Neural cell (in vitro differentiated cells): ENCODE measurements around the gene NRG2. TPM values are rescaled to one million over a fixed set of nuclear protein-coding genes. Genes with fewer than 3 reads are reported as not detected.

Experiments
- H2AFZ ChIP-seq: fragments of 200-600, 300-800 bp; sonication (generic), shearing (Covaris generic); 2 replicates; pipeline ENCODE4 v1.6.0; 2014; ENCODE audit warnings: low read depth, mild to moderate bottlenecking, antibody characterized with exemption, low read length, moderate library complexity
- H3F3A ChIP-seq: fragments of 200-600 bp; shearing (Covaris generic); 2 replicates; pipeline ENCODE4 v1.6.1; 2016; ENCODE audit warnings: mild to moderate bottlenecking, moderate library complexity, mixed read lengths, antibody characterized with exemption, low read length; ENCODE audit not compliant: insufficient read depth, poor library complexity, severe bottlenecking
- H3K27ac ChIP-seq: fragments of 200-600, 300-800 bp; sonication (generic), shearing (Covaris generic); 2 replicates; pipeline ENCODE4 v1.5.1; 2014; ENCODE audit warnings: mild to moderate bottlenecking, low read length, moderate library complexity
- H3K27me3 ChIP-seq: fragments of 300-800, 200-600 bp; sonication (generic), shearing (Covaris generic); 2 replicates; pipeline ENCODE4 v1.6.0; 2014; ENCODE audit warnings: mild to moderate bottlenecking, low read depth, low read length, moderate library complexity; ENCODE audit not compliant: insufficient read depth
- H3K36me3 ChIP-seq: fragments of 300-800, 200-600 bp; sonication (generic), shearing (Covaris generic); 2 replicates; pipeline ENCODE4 v1.5.1; 2014; ENCODE audit warnings: mild to moderate bottlenecking, antibody characterized with exemption, low read length, moderate library complexity; ENCODE audit not compliant: insufficient read depth
- H3K4me2 ChIP-seq: fragments of 300-800, 200-600 bp; sonication (generic), shearing (Covaris generic); 2 replicates; pipeline ENCODE4 v1.6.0; 2014; ENCODE audit warnings: mild to moderate bottlenecking, low read length
- H3K4me3 ChIP-seq: fragments of 300-800, 200-600 bp; sonication (generic), shearing (Covaris generic); 2 replicates; pipeline ENCODE4 v1.5.1; 2014; ENCODE audit warnings: mild to moderate bottlenecking, low read length, moderate library complexity
- H3K79me2 ChIP-seq: fragments of 200-600 bp; shearing (Covaris generic); replicated peaks from 2 replicates; pipeline ENCODE4 v1.6.0; 2014; ENCODE audit warnings: mild to moderate bottlenecking, low read length, moderate library complexity; ENCODE audit not compliant: insufficient read depth
- H3K9ac ChIP-seq: fragments of 300-800, 200-600 bp; sonication (generic), shearing (Covaris generic); 2 replicates; pipeline ENCODE4 v1.6.1; 2016; ENCODE audit warnings: mild to moderate bottlenecking, low read length, mixed read lengths
- H3K9me2 ChIP-seq: fragments of 200-600 bp; shearing (Covaris generic); 2 replicates; pipeline ENCODE4 v1.6.1; 2016; ENCODE audit warnings: mild to moderate bottlenecking, low read length, mixed read lengths; ENCODE audit not compliant: insufficient read depth
- H3K9me3 ChIP-seq: fragments of 200-600, 300-800 bp; sonication (generic), shearing (Covaris generic); 2 replicates; pipeline ENCODE4 v1.6.1; 2016; ENCODE audit warnings: mild to moderate bottlenecking, mixed run types, low read length, moderate library complexity, mixed read lengths
- H4K20me1 ChIP-seq: fragments of 200-600 bp; shearing (Covaris generic); 2 replicates; pipeline ENCODE4 v1.6.1; 2016; ENCODE audit warnings: mild to moderate bottlenecking, mixed run types; ENCODE audit not compliant: insufficient read depth
- EP300 ChIP-seq: fragments of 450-650 bp; conservative IDR thresholded peaks from 2 replicates; pipeline ENCODE4 v1.6.1; 2014; ENCODE audit warnings: antibody characterized with exemption, mild to moderate bottlenecking, moderate library complexity; ENCODE audit not compliant: poor library complexity, severe bottlenecking
- EZH2 ChIP-seq: fragments of 200-600, 300-800 bp; shearing (Covaris generic), sonication (generic); IDR thresholded peaks from 2 replicates; pipeline ENCODE4 v1.6.1; 2014; ENCODE audit warnings: antibody characterized with exemption, low read length, borderline replicate concordance, mild to moderate bottlenecking; ENCODE audit not compliant: insufficient read depth, poor library complexity, severe bottlenecking
- MXI1 ChIP-seq: fragments of 450-650 bp; conservative IDR thresholded peaks from 2 replicates; pipeline ENCODE4 v1.6.1; 2014; ENCODE audit warnings: antibody characterized with exemption, mild to moderate bottlenecking; ENCODE audit not compliant: poor library complexity, severe bottlenecking
- POLR2AphosphoS5 ChIP-seq: IDR thresholded peaks from 2 replicates; pipeline ENCODE4 v1.6.1; 2012
- RAD21 ChIP-seq: fragments of 450-650 bp; conservative IDR thresholded peaks from 2 replicates; pipeline ENCODE4 v1.6.1; 2014; ENCODE audit warnings: antibody characterized with exemption, mild to moderate bottlenecking, moderate library complexity
- SMC3 ChIP-seq: fragments of 450-650 bp; conservative IDR thresholded peaks from 2 replicates; pipeline ENCODE4 v1.6.1; 2014; ENCODE audit warnings: antibody characterized with exemption, mild to moderate bottlenecking, moderate library complexity; ENCODE audit not compliant: poor library complexity
- TAF1 ChIP-seq: IDR thresholded peaks from 2 replicates; pipeline ENCODE4 v1.6.1; 2012; ENCODE audit warnings: low read depth
- polyA plus RNA-seq: library from polyadenylated mRNA; depleted of rRNA; stranded (reverse); fragments of >200 nt; gene quantifications from 2 replicates; pipeline ENCODE4 v1.2.3, GENCODE V29; 2014
- TF ChIP-seq, protein P1 (sequence below): IDR thresholded peaks from 2 replicates; pipeline ENCODE4 v1.6.1; 2012; ENCODE audit warnings: borderline replicate concordance
- TF ChIP-seq, protein P2 (sequence below): fragments of 450-650 bp; IDR thresholded peaks from 2 replicates; pipeline ENCODE4 v1.5.1; 2014; ENCODE audit warnings: antibody characterized with exemption, mild to moderate bottlenecking, moderate library complexity; ENCODE audit not compliant: poor library complexity, severe bottlenecking

NRG2 gene
- polyA plus RNA-seq, 1 donor from 2014 or later: 5.4 TPM

DNA sequence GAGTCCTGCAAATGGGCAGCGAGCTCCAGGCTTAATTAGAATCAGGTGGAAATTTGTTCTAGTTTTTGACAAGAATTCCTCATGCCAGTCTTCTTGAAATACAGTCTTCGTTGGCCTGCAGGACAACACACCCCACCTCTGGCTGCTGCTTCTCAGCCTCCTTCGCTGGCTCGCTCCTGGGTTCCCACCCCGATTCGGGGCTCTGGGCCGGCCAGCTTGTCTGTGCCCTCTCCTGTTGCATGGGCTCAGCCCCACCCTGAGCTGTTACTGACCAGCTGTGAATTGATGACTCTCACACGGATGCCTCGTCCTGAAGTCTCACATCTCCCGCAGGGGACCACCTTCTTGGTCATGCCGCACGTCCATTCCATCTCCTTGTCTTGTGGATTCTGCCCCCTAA lies 226.5 kb downstream of the NRG2 start:
- Histone ChIP-seq H4K20me1 (no peaks in the 10 kb centered on the region), H3K79me2 (no peaks in the 10 kb centered on the region), H3K9me2 (no peaks in the 10 kb centered on the region), H3K4me3 (no peak overlapping the region), H3K9me3 (no peaks in the 10 kb centered on the region), H3K27me3 (no peaks in the 10 kb centered on the region), H2AFZ (no peak overlapping the region), H3K36me3 (peaks cover 12% of the 10 kb centered on the region), H3K27ac (no peak overlapping the region), H3K9ac (no peak overlapping the region), H3F3A (no peaks in the 10 kb centered on the region), H3K4me2 (no peak overlapping the region)
- TF ChIP-seq SMC3 (no peak), MXI1 (no peak), POLR2AphosphoS5 (no peak), RAD21 (no peak), EZH2 (no peak), TAF1 (no peak), EP300 (no peak)
- TF ChIP-seq, protein P1, sequence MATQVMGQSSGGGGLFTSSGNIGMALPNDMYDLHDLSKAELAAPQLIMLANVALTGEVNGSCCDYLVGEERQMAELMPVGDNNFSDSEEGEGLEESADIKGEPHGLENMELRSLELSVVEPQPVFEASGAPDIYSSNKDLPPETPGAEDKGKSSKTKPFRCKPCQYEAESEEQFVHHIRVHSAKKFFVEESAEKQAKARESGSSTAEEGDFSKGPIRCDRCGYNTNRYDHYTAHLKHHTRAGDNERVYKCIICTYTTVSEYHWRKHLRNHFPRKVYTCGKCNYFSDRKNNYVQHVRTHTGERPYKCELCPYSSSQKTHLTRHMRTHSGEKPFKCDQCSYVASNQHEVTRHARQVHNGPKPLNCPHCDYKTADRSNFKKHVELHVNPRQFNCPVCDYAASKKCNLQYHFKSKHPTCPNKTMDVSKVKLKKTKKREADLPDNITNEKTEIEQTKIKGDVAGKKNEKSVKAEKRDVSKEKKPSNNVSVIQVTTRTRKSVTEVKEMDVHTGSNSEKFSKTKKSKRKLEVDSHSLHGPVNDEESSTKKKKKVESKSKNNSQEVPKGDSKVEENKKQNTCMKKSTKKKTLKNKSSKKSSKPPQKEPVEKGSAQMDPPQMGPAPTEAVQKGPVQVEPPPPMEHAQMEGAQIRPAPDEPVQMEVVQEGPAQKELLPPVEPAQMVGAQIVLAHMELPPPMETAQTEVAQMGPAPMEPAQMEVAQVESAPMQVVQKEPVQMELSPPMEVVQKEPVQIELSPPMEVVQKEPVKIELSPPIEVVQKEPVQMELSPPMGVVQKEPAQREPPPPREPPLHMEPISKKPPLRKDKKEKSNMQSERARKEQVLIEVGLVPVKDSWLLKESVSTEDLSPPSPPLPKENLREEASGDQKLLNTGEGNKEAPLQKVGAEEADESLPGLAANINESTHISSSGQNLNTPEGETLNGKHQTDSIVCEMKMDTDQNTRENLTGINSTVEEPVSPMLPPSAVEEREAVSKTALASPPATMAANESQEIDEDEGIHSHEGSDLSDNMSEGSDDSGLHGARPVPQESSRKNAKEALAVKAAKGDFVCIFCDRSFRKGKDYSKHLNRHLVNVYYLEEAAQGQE: no peak
- TF ChIP-seq, protein P2, sequence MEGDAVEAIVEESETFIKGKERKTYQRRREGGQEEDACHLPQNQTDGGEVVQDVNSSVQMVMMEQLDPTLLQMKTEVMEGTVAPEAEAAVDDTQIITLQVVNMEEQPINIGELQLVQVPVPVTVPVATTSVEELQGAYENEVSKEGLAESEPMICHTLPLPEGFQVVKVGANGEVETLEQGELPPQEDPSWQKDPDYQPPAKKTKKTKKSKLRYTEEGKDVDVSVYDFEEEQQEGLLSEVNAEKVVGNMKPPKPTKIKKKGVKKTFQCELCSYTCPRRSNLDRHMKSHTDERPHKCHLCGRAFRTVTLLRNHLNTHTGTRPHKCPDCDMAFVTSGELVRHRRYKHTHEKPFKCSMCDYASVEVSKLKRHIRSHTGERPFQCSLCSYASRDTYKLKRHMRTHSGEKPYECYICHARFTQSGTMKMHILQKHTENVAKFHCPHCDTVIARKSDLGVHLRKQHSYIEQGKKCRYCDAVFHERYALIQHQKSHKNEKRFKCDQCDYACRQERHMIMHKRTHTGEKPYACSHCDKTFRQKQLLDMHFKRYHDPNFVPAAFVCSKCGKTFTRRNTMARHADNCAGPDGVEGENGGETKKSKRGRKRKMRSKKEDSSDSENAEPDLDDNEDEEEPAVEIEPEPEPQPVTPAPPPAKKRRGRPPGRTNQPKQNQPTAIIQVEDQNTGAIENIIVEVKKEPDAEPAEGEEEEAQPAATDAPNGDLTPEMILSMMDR: no peak

DNA sequence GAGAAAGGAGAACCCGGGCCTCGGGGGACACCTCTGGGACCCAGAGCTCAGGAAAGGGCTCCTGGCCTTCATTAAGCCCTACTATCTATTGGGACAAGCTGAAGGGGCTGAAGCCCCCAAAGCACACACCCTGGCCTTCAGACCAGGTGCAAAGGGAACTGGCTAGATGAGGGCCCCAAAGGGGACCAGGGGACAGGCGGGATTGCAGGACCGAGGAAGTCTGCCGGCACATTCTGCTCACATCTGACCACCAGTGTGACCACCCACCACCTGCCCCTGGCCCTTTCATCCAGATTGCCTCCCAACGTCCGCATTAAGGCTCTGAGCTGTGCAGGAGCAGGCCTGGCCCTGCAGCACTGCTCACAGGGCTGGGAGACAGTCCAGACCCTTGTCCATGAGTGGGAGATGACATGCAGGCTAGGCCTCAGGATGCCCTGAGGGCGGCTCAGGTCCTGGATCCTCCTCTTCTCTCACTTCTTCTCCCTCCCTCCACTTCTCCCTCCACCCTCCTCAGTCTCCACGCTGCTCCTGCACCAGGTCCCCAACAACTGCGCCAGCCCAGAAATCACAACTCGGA lies 228.3 kb downstream of the NRG2 start:
- no peak overlapping the region for H3K4me2 ChIP-seq
- no peaks in the 10 kb centered on the region for H3K79me2 ChIP-seq
- no peak overlapping the region for H3K27ac ChIP-seq
- H3K36me3 ChIP-seq: peaks cover 12% of the 10 kb centered on the region
- no peak overlapping the region for H3K4me3 ChIP-seq
- no peaks in the 10 kb centered on the region for H4K20me1 ChIP-seq
- no peaks in the 10 kb centered on the region for H3F3A ChIP-seq
- TF ChIP-seq, protein P2: no peak
- TF ChIP-seq SMC3 (no peak), EP300 (no peak)
- no peaks in the 10 kb centered on the region for H3K27me3 ChIP-seq
- H3K9me3 ChIP-seq: no peaks in the 10 kb centered on the region
- H2AFZ ChIP-seq: no peak overlapping the region
- no peaks in the 10 kb centered on the region for H3K9me2 ChIP-seq
- no peak overlapping the region for H3K9ac ChIP-seq
